HG03135 (cell line): ENCODE data around the gene ARHGAP22.

Source experiments
- ATAC-seq: cut with Tn5 transposase; IDR thresholded peaks from one replicate; pipeline ENCODE4 v1.9.1; 2021; ENCODE audit warnings: mild to moderate bottlenecking, moderate library complexity; ENCODE audit not compliant: unreplicated experiment

The ARHGAP22 gene

GRCh38 chr10:48517482-48517881 lies 87.4 kb downstream of the ARHGAP22 start:
- no peak for ATAC-seq

- ATAC-seq: no peak
Observed at GRCh38 chr10:48516911-48517310, 88.0 kb downstream of the ARHGAP22 start.

GRCh38 chr10:48514916-48515315 lies 90.0 kb downstream of the ARHGAP22 start:
- no peak for ATAC-seq

GRCh38 chr10:48514255-48514654 lies 90.6 kb downstream of the ARHGAP22 start:
- no peak for ATAC-seq

- ATAC-seq: no peak
Observed at GRCh38 chr10:48512861-48513260, 92.0 kb downstream of the ARHGAP22 start.

- ATAC-seq: no peak
Observed at GRCh38 chr10:48511875-48512231, 93.0 kb downstream of the ARHGAP22 start.

GRCh38 chr10:48511066-48511874 lies 93.6 kb downstream of the ARHGAP22 start:
- no peak for ATAC-seq

GRCh38 chr10:48509974-48510692 lies 94.7 kb downstream of the ARHGAP22 start:
- ATAC-seq: no peak

GRCh38 chr10:48508791-48509772 lies 95.8 kb downstream of the ARHGAP22 start:
- no peak for ATAC-seq

GRCh38 chr10:48507933-48508790 lies 96.7 kb downstream of the ARHGAP22 start:
- no peak for ATAC-seq

GRCh38 chr10:48507494-48507893 lies 97.4 kb downstream of the ARHGAP22 start:
- no peak for ATAC-seq

- no peak for ATAC-seq
Observed at GRCh38 chr10:48506147-48506917, 98.5 kb downstream of the ARHGAP22 start.

- ATAC-seq: no peak
Observed at GRCh38 chr10:48505394-48506112, 99.3 kb downstream of the ARHGAP22 start.

- no peak for ATAC-seq
Observed at GRCh38 chr10:48504141-48504885, 100.6 kb downstream of the ARHGAP22 start.

GRCh38 chr10:48503293-48503911 lies 101.5 kb downstream of the ARHGAP22 start:
- no peak for ATAC-seq

GRCh38 chr10:48502791-48503190 lies 102.1 kb downstream of the ARHGAP22 start:
- no peak for ATAC-seq
